AML-193 (cell line): ENCODE data around the gene MYO9B.
"Not testable (repeated sequence)": the region's sequence is repeated elsewhere in the genome, so short reads cannot be mapped to it uniquely, and the experiment has no call there.

ENCODE experiments used
- DNase-seq, 2 experiments: peaks; one replicate each; lab custom pipeline; 2025; lab: John Stamatoyannopoulos, UW

MYO9B gene

DNA sequence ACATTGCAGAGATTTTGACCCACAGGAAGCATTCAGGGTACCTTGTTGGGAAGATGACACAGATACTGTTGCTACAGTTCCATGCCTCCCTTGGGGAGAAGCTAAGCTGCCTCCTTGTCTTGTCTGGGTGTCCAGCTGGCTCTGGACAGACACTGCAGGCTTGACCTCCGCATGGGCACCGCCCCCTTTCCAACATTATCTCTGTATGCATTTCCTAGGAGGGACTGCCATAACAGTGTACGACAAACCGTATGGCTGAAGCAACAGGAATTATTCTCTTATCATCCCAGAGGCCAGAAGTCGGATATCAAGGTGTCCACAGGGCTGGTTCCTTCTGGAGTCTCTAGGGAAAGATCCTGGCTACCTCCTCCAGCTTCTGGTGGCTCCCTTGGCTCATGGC lies 72.6 kb downstream of the MYO9B start:
- DNase-seq = no peak

DNA sequence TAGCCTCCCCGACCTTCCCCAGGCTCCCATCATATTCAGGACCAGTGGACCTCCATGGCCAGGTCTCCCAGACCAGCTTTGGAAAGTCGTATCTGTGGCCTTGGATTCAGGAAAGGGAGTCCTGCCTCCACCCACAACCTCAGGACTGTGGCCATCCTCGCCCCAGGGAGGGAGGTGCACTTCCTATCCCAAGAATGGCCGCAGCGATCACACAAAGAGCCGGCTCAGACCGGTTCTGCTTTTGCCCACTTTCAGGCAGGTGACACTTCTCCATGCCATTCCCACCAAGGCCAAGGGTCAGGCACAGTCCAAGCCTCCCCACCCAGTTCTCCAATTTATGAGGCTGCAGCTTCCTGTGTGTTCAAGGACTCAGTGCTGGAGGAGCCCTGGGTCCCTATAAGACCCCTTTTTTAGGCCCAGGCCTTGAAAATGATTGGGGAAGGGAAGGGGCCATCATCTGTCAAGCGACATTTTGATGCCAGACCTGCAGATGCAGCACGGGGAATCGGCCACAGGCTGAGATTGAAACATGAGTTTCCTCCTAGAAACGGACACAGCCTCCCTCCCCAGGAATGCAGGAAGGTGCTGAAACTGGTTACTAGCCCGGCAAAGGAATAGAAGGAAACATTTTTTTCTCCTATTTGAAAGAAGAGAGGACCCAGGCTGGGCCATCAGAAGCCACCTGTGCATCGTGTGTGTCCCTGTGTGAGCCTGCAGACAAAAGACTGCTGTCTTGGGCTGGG lies 74.0 kb downstream of the MYO9B start:
- no peak for DNase-seq

DNA sequence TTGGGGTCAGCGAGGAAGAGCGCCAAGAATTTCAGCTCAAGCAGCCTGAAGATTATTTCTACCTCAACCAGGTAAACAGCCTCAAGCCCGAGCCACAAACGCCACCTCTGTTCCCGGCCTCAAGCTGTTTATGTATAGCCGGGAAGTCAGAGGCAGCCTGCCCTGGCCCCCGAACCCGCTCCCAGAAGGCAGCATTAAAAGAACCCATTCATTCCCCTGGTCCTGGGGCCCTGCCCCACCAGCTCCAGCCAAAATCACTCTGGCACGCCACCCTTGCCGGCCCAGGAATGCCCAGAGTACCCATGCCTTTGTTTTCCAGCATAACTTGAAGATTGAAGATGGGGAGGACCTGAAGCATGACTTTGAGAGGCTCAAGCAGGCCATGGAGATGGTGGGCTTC lies 78.4 kb downstream of the MYO9B start:
- no peak for DNase-seq

DNA sequence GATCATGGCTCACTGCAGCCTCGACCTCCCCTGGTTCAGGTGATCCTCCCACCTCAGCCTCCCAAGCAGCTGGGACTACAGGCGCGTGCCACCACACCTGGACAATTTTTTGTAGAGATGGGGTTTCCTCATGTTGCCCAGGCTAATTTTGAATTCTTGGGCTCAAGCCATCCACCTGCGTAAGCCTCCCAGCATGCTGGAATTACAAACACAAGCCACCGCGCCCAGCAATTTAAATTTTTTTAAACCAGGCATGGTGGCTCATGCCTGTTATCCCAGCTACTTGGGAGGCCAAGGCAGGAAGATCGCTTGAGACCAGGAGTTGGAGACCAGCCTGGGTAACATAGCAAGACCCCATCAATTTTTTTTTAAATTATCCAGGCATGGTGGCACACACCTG lies 79.7 kb downstream of the MYO9B start:
- DNase-seq = no peak

DNA sequence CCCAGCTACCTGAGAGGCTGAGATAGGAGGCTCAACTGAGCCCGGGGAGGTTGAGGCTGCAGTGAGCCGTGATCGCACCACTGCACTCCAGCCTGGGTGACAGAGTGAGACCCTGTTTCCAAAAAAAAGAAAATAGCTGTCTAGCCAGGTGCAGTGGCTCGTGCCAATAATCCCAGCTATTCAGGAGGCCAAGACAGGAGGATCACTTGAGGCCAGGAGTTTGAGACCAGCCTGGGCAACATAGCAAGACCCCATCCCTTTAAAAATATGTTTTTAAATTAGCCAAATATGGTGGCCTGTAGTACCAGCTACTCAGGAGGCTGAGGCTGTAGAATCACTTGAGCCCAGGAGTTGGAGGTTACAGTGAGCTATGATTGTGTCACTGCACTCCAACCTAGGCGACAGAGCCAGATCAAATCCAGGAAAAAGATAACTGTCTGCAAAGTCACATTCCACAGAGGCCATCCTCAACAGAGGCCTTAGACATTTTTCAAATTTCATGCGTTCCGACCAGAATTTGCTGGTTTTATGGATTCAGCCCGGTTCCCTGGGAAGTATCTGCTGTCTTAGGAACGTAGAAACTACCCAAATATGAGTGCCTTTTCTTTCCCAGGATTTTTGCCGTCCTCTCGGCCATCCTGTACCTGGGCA lies 80.8 kb downstream of the MYO9B start:
- no peak for DNase-seq

DNA sequence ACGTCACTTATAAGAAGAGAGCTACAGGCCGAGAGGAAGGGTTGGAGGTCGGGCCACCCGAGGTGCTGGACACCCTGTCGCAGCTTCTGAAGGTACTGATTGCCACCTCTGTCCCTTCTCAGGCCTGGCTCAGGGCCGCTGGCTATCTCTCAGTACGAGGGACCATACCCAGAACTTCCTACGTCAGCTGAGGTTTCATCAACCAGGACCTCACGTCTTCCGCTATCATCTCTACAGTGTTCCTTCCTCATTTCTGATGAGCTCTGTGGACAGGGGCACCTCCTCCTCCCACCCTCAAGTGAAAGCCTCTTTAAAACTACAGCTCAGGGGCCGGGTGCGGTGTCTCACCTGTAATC lies 81.3 kb downstream of the MYO9B start:
- no peak for DNase-seq

DNA sequence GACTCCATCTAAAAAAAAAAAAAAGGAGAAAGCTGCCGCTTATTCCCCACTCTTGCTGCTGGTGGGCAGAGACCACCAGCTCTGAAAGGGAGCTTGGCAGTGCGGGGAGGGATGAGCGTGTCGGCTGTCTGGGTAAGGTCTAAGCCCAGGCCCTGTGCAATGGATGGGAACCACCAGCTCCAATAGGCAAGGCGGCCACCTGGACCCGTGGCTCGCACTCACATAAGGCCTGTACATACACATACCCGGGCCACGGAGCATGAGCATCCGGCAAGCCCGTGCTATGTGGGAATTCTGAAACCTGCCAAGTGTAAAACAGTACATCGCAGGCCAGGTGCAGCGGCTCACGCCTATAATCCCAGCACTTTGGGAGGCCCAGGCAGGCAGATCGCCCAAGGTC lies 83.0 kb downstream of the MYO9B start:
- no peak for DNase-seq

DNA sequence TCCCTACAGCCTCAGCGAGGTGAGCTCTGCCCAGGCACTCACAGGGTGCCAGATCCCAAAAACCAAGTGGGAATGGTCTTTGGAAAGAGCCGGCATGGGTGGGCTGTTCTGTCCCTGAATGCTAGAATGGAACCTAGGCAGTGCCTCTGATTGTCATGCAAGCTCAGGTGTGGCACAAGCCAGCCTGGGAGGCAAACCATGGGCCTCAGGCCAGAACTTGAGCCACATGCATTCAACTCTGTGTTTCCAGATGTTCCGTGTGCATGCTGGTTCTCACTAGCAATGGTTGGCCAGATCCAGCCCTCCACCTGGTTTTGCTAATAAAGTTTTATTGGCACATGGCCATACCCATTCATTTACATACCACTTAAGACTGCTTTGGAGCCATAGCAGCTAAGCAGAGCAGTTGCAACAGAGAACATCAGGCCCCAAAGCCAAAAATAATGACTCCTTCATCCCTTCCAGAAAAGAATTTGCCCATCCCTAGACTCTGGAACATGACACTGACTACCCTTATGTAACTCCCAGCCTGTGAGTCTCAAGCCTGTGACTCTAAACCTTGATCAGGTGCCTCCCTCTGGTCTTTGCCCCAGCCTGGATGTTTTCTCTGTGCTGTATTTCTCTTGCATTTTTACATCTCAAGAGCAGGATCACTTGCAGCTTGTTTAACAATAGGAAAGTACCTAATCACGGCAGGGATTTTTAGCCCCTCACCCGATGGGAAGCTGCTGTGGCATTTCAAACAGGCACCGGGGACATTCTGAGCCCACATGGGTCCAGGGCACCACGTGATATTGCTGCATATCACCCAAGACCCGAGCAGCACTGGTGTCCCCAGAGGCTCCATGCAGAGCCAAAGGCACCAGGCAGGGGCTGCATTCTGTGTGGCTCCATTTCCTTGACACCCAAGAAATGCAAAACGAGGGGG lies 84.2 kb downstream of the MYO9B start:
- DNase-seq = no peak

DNA sequence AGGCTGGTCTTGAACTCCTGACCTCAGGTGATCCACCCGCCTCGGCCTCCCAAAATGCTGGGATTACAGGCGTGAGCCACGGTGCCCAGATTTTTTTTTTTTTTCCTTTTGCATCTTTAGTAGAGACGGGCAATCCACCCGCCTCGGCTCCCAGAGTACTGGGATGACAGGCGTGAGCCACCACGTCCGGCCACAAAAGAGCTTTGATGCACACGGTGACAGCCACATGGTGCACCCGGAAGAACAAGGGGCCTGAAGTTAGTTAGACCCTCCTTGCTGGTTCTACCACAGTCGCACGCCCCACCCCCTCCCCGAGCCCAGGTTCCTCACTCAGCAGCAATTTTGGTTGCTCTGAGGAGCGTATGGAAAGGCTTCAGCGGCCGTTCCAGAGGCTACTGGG lies 85.3 kb downstream of the MYO9B start:
- no peak for DNase-seq

DNA sequence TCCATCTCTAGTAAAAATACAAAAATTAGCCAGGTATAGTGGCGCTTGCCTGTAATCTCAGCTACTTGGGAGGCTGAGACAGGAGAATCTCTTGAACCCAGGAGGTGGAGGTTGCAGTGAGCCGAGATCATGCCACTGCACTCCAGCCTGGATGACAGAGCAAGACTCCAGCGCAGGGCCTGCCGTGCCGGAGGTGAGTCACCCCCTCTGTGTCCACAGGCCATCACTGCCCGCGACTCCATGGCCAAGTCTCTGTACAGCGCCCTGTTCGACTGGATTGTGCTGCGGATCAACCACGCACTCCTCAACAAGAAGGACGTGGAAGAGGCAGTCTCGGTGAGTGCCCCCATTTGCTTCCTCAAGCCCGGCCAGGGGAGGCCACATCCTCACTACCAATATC lies 86.6 kb downstream of the MYO9B start:
- not testable (repeated sequence) for DNase-seq

DNA sequence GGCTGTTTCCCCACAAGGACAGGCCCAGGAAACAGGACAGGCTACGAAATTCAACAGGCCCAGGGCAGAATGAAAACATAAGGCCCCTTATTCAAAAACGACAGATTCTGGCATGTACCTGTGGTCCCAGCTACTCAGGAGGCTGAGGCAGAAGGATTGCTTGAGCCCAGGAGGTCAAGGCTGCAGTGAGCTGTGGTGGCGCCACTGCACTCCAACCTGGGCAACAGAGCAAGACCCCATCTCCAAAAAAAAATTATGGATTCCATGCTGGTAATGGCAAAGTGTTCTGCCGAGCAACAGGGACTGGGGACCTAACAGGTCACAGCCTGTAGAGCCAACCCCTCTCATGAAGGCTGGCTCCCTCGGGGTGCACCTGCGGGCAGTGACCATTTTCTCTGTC lies 87.0 kb downstream of the MYO9B start:
- DNase-seq = no peak

DNA sequence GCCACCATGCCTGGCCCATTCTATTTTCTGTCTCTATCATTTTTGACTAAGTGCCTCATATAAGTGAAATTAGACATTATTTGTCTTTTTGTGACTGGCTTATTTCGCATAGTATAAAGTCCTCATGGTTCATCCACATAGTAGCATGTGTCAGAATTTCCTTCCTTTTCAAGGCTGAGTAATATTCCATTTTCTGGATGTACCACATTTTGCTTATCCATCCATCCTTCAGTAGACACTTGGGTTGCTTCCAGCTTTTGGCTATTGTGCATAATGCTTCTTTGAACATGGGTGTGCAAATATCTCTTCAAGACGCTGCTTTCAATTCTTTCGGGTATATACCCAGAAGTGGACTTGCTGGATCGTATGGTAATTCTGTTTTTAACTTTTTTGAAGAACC lies 88.1 kb downstream of the MYO9B start:
- no peak for DNase-seq

DNA sequence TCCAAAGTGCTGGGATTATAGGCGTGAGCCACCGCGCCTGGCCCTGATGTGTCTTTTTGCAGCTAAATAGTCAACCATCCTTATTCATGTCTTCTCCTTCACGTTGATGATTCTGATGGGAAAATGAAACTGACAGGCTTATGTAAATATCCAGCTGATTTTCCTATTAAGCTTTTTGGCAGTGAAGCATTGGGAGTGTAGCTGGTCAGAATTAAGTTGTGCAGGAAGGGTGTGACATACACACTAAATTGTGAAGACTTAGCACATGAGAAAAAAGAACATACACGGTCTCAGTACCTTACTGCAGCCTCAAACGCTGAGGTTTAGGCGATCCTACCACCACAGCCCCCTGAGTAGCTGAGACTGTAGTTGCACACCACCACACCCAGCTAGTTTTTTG lies 89.1 kb downstream of the MYO9B start:
- no peak for DNase-seq

DNA sequence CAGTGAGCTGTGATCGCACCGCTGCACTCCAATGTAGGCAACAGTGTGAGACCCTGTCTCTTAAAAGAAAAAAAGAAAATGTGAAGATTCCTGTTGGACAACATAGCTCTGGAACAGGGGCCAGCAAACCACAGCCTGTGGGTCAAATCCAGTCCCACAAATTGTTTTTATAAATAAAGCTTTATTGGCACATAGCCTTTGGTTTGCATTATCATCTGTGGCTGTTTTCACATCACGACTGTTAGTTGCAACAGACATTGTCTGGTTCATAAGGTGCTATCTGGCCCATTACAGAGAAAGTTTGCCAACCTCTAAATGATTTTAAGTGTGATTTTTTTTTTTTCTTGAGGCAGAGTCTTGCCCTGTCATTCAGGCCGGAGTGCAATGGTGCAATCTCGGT lies 90.1 kb downstream of the MYO9B start:
- no peak for DNase-seq

DNA sequence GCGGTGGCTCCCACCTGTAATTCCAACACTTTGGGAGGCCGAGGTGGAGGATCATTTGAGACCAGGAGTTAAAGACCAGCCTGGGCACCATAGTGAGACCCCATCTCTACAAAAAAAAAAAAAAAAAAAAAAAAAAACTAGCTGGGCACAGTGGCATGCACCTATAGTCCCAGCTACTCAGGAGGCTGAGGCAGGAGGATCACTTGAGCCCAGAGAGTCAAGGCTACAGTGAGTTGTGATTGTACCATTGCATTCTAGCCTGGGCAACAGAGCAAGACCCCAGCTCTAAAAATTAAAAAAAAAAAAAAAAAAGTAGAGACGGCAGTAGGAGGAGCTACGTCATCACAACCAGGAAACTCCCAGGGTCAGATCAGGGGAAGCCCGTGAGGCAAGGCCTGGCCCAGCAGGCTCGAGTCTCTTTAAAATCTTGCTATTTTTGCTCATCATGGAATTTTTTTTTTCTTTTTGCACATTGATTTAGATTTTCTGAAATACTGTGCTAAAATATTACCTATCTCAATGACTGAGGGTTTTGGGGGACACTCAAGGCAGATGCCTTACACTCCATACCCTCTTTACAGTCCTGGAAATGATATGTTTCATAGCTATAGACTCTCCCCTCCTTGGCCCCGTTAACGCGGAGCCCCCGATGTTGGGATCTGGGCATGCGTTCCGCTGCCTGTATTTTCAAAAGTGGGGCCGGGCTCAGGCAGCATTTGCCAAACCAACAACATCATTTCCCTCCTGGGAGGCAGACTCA lies 95.1 kb downstream of the MYO9B start:
- DNase-seq = no peak

DNA sequence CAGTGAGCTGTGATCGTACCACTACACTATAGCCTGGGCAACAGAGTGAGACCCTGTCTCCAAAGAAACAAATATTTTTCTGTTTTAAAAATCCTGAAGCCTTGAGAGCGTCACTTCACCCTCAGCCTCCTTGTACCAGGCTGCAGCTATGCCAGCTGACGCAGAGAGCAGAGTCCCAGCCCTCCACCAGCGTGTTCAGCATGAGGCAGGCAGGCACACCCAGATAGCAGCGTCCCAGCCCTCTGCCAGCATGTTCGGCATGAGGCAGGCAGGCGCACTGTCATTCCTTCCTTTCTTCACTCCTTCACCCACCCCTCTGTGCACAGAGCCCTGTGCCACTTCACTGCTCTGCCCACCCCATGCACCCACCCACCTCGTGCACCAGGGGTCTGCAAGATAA lies 96.3 kb downstream of the MYO9B start:
- no peak for DNase-seq

DNA sequence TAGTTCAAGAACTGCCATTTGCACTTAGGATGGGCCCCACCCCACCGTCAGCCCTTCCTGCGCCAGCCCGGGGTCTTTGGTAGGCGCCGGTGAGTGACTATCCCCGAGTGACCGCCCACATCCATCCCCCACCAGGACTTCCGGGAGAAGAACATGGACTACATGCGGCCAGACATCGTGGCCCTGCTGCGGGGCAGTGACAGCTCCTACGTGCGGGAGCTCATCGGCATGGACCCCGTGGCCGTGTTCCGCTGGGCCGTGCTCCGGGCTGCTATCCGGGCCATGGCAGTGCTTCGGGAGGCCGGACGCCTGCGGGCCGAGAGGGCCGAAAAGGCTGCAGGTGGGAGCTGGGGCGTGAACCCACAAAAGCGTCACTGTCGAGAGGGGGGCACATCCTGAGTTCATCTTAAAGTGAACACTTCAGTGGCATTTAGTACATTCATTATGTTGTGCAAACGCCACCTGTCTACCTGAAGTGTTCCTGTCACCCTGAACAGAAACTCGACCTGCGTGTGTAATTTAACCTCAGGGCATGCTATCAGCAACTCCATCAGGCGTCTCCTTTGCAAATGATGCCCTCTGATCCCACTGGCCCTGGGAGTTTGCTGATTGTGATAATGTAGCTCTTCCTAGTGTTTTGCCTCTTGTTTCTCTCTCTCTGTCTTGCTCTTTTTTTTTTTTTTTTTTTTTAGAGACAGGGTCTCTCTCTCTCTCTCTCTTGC lies 97.2 kb downstream of the MYO9B start:
- no peak for DNase-seq

DNA sequence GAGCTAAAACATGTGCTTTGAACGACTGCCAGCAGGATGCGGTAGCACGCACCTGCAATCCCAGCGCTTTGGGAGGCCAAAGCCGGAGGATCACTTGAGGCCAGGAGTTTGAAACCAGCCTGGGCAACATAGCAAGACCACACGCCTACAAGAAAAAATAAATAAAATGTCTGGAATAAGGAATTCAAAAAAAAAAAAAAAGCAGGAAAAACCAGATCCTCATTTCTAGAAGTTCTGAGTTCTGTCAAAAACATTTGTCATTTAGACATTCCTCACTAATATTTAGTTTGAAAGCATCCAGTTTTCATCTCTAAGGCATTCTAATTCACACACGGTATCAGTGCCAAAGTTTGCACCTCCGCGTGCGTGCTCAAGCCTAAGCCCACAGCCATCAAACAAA lies 102.7 kb downstream of the MYO9B start:
- DNase-seq = no peak

DNA sequence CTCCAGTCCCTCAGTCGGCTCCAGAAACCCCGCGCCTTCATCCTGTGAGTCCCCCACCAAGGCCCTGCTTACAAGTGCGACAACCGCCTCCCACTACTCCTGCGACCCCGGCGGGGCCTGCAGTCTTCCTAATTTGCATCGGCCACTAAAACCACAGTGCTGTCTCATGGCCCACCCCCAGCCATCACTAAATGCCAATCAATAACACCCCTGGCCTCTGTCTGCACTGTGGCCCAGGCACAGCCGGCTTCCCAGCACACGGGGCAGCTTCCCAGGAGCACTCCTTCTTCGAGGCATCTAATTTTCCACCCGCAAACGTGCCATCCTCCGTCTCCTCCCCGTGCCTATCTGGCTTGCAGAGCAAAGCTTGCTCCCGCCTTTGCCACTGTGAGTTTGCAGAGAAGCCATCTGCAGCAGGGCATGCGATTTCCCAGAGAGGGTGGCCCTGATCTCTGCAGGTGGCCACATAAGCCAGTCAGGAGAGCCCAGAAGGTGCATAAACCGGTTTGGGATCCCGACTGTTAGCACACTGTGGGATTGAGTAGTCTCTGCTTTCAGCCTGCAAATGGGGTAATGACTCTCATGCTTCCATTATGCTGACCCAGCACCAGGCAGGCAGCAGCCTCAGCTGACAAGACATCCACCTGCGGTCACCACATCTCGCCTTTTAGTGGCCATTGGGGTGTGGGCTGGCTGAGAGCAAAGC lies 105.6 kb downstream of the MYO9B start:
- DNase-seq = no peak

DNA sequence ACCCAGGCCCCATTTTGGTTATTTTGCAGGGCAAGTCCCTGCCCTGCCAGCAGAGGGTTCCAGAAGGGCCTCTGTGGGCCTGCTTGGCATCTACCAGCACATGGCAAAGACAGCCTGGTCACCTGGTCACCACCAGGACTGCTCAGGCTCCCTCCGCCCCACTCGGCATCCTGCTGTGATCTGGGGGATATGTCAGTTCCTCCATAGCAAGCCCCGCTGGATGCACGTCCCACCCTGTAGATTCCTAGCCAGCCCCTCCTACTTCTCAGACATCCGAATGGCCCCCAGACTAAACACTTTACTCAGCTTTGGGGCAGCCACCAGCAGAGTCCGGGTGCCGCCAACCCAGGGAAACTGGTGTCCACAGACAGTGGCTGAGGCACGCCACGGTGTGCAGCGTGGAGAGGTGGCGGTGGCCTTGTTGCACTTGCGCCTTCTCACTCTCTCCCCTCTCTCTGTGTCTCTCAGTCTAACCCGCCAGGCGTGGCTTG lies 107.7 kb downstream of the MYO9B start:
- no peak for DNase-seq

DNA sequence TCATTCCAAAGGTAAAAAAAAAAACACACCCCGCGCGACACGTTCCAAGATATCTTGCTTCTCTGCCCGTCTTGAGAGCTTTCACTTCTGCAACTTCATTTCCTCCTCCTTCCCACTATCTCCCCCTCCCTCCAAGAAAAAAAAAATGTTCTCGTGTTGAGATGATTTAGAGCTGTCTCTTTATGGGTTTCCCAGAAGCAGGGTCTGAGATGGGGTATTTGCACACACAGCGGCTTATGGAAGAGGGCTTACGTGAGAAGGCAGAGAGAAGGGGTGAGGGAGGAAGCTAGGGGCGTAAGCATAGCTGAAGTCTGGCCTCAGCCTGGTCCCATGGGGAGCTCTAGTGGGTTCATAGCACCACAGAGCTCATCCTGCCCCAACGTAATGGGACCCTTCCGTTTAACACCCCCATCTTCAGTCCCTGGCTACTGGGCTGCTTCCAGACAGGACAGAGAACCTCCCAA lies 108.3 kb downstream of the MYO9B start:
- DNase-seq = no peak
